Measurements from ENCODE around the gene NECAB2. TPM values are rescaled to one million over a fixed set of nuclear protein-coding genes. Genes with fewer than 3 reads are reported as not detected.

The NECAB2 gene
- total and polyA plus RNA-seq, 2 experiments from 2014 or later: 1.6 to 5.1 TPM

DNA sequence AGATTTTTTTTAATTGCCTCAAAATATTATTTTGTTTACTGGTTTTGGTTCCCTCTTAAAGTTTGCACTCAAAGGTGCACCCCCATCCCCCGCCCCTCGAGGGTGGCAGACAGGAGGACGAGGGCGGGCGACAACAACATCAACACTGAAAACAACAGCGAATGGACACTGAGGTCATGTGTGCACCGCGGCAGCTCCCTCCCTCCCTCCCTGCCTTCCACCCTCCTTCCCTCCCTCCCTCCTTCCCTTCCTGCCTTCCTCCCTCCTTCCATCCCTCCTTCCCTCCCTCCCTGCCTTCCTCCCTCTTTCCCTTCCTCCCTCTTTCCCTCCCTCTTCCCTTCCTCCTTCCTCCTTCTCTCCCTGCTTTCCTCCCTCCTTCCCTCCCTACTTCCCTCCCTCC is 16.5 kb upstream of the NECAB2 start (continued):
- TF ChIP-seq, protein P1, sequence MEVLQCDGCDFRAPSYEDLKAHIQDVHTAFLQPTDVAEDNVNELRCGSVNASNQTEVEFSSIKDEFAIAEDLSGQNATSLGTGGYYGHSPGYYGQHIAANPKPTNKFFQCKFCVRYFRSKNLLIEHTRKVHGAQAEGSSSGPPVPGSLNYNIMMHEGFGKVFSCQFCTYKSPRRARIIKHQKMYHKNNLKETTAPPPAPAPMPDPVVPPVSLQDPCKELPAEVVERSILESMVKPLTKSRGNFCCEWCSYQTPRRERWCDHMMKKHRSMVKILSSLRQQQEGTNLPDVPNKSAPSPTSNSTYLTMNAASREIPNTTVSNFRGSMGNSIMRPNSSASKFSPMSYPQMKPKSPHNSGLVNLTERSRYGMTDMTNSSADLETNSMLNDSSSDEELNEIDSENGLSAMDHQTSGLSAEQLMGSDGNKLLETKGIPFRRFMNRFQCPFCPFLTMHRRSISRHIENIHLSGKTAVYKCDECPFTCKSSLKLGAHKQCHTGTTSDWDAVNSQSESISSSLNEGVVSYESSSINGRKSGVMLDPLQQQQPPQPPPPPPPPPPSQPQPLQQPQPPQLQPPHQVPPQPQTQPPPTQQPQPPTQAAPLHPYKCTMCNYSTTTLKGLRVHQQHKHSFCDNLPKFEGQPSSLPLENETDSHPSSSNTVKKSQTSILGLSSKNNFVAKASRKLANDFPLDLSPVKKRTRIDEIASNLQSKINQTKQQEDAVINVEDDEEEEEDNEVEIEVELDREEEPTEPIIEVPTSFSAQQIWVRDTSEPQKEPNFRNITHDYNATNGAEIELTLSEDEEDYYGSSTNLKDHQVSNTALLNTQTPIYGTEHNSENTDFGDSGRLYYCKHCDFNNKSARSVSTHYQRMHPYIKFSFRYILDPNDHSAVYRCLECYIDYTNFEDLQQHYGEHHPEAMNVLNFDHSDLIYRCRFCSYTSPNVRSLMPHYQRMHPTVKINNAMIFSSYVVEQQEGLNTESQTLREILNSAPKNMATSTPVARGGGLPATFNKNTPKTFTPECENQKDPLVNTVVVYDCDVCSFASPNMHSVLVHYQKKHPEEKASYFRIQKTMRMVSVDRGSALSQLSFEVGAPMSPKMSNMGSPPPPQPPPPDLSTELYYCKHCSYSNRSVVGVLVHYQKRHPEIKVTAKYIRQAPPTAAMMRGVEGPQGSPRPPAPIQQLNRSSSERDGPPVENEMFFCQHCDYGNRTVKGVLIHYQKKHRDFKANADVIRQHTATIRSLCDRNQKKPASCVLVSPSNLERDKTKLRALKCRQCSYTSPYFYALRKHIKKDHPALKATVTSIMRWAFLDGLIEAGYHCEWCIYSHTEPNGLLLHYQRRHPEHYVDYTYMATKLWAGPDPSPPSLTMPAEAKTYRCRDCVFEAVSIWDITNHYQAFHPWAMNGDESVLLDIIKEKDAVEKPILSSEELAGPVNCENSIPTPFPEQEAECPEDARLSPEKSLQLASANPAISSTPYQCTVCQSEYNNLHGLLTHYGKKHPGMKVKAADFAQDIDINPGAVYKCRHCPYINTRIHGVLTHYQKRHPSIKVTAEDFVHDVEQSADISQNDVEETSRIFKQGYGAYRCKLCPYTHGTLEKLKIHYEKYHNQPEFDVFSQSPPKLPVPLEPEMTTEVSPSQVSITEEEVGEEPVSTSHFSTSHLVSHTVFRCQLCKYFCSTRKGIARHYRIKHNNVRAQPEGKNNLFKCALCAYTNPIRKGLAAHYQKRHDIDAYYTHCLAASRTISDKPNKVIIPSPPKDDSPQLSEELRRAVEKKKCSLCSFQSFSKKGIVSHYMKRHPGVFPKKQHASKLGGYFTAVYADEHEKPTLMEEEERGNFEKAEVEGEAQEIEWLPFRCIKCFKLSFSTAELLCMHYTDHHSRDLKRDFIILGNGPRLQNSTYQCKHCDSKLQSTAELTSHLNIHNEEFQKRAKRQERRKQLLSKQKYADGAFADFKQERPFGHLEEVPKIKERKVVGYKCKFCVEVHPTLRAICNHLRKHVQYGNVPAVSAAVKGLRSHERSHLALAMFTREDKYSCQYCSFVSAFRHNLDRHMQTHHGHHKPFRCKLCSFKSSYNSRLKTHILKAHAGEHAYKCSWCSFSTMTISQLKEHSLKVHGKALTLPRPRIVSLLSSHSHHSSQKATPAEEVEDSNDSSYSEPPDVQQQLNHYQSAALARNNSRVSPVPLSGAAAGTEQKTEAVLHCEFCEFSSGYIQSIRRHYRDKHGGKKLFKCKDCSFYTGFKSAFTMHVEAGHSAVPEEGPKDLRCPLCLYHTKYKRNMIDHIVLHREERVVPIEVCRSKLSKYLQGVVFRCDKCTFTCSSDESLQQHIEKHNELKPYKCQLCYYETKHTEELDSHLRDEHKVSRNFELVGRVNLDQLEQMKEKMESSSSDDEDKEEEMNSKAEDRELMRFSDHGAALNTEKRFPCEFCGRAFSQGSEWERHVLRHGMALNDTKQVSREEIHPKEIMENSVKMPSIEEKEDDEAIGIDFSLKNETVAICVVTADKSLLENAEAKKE (CRISPR knock-in tag; IDR thresholded peaks at IDR 0.05): no peak

DNA sequence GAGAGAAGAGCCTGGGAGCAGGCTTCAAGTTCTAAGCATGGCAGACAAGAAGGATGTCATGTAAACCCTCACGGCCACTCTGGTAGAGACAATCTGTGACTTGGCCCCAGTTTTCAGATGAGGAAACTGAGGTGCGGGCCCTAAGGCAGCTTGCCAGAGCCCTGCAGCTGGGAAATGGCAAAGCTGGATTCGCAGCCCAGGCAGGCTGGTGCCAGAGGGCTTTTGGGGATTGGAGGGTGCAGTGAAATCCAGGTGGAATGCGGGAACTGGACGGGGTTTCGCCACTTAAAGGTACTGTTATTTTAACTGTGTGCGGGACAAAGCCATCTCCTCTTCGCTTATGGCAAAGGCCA is 15.5 kb upstream of the NECAB2 start:
- DNase-seq (ENCODE audit: low spot score) (no peak), ATAC-seq (no peak)
- H3K79me2 ChIP-seq (replicated peaks; ENCODE audit: insufficient read depth): no peaks in the 10 kb centered on the region
- Mint-ChIP-seq H3K36me3 (ENCODE audit: low read depth) (peaks cover 9% of the 10 kb centered on the region; the same call in 2 of the 3 replicates), H3K4me3 (no peak overlapping the region), H3K4me1 (peaks cover 9% of the 10 kb centered on the region), H3K27me3 (ENCODE audit: insufficient read depth, low read depth, poor library complexity) (peaks cover 11% of the 10 kb centered on the region), H3K27ac (no peak overlapping the region), H3K9me3 (peaks cover 17% of the 10 kb centered on the region)
- H3K9me2 ChIP-seq (ENCODE audit: insufficient read depth): no peaks in the 10 kb centered on the region
- no peak overlapping the region for H2AFZ ChIP-seq
- H4K20me1 ChIP-seq (replicated peaks; ENCODE audit: insufficient read depth): no peaks in the 10 kb centered on the region
- H3K36me3 ChIP-seq (ENCODE audit: insufficient read depth): no peaks in the 10 kb centered on the region
- H3K4me3 ChIP-seq: no peak overlapping the region
- H3K4me1 ChIP-seq (ENCODE audit: insufficient read depth): no peaks in the 10 kb centered on the region
- H3K27me3 ChIP-seq (ENCODE audit: insufficient read depth): no peaks in the 10 kb centered on the region
- no peak overlapping the region for H3K4me2 ChIP-seq
- H3K27ac ChIP-seq (ENCODE audit: low read depth): no peak overlapping the region
- H3F3A ChIP-seq (replicated peaks; ENCODE audit: low read depth): peaks cover 13% of the 10 kb centered on the region; the same call in 1 of the 2 replicates
- TF ChIP-seq STAT1 (IDR thresholded peaks at IDR 0.05; ENCODE audit: unreplicated experiment) (no peak), JUNB (IDR thresholded peaks at IDR 0.05; ENCODE audit: unreplicated experiment) (no peak), EZH2phosphoT487 (IDR thresholded peaks at IDR 0.05; ENCODE audit: unreplicated experiment) (no peak), POLR2AphosphoS5 (IDR thresholded peaks at IDR 0.05; ENCODE audit: low read depth) (no peak), CREB1 (CRISPR knock-in tag; IDR thresholded peaks at IDR 0.05; ENCODE audit: low read depth) (no peak), NANOG (IDR thresholded peaks at IDR 0.05; ENCODE audit: borderline replicate concordance) (no peak), ZNF331 (CRISPR knock-in tag; IDR thresholded peaks at IDR 0.05; ENCODE audit: low read depth) (no peak)
- TF ChIP-seq, protein P2, sequence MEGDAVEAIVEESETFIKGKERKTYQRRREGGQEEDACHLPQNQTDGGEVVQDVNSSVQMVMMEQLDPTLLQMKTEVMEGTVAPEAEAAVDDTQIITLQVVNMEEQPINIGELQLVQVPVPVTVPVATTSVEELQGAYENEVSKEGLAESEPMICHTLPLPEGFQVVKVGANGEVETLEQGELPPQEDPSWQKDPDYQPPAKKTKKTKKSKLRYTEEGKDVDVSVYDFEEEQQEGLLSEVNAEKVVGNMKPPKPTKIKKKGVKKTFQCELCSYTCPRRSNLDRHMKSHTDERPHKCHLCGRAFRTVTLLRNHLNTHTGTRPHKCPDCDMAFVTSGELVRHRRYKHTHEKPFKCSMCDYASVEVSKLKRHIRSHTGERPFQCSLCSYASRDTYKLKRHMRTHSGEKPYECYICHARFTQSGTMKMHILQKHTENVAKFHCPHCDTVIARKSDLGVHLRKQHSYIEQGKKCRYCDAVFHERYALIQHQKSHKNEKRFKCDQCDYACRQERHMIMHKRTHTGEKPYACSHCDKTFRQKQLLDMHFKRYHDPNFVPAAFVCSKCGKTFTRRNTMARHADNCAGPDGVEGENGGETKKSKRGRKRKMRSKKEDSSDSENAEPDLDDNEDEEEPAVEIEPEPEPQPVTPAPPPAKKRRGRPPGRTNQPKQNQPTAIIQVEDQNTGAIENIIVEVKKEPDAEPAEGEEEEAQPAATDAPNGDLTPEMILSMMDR (conservative IDR thresholded peaks at IDR 0.05; ENCODE audit: low read depth in 2 of 2): no peak
- TF ChIP-seq, protein P3, sequence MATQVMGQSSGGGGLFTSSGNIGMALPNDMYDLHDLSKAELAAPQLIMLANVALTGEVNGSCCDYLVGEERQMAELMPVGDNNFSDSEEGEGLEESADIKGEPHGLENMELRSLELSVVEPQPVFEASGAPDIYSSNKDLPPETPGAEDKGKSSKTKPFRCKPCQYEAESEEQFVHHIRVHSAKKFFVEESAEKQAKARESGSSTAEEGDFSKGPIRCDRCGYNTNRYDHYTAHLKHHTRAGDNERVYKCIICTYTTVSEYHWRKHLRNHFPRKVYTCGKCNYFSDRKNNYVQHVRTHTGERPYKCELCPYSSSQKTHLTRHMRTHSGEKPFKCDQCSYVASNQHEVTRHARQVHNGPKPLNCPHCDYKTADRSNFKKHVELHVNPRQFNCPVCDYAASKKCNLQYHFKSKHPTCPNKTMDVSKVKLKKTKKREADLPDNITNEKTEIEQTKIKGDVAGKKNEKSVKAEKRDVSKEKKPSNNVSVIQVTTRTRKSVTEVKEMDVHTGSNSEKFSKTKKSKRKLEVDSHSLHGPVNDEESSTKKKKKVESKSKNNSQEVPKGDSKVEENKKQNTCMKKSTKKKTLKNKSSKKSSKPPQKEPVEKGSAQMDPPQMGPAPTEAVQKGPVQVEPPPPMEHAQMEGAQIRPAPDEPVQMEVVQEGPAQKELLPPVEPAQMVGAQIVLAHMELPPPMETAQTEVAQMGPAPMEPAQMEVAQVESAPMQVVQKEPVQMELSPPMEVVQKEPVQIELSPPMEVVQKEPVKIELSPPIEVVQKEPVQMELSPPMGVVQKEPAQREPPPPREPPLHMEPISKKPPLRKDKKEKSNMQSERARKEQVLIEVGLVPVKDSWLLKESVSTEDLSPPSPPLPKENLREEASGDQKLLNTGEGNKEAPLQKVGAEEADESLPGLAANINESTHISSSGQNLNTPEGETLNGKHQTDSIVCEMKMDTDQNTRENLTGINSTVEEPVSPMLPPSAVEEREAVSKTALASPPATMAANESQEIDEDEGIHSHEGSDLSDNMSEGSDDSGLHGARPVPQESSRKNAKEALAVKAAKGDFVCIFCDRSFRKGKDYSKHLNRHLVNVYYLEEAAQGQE (IDR thresholded peaks at IDR 0.05; ENCODE audit: unreplicated experiment): no peak
- TF ChIP-seq, protein P4, sequence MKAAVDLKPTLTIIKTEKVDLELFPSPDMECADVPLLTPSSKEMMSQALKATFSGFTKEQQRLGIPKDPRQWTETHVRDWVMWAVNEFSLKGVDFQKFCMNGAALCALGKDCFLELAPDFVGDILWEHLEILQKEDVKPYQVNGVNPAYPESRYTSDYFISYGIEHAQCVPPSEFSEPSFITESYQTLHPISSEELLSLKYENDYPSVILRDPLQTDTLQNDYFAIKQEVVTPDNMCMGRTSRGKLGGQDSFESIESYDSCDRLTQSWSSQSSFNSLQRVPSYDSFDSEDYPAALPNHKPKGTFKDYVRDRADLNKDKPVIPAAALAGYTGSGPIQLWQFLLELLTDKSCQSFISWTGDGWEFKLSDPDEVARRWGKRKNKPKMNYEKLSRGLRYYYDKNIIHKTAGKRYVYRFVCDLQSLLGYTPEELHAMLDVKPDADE (IDR thresholded peaks at IDR 0.05): no peak

Data from GM23338 (cell line).